Mucosa of descending colon (tissue), 3 donors: ENCODE data around the gene IFNG. TPM values are rescaled to one million over a fixed set of nuclear protein-coding genes. Genes with fewer than 3 reads are reported as not detected.
A peak's percentile ranks its signal among the peaks of the same experiment; 100 is the strongest.

Experiments
- ATAC-seq: fragments of 200-7000 bp; cut with Tn5 transposase; one replicate; pipeline ENCODE4 v1.9.1; 2020; ENCODE audit warnings: mild to moderate bottlenecking, moderate library complexity
- DNase-seq, 3 donors: peaks; one replicate each; pipeline ENCODE4 v3.0.0-alpha.2; 2020
- H3K36me3 ChIP-seq: fragments of 200-600 bp; one replicate; pipeline ENCODE4 v1.8.0; 2021; ENCODE audit warnings: low read depth, mild to moderate bottlenecking
- H3K4me1 ChIP-seq: fragments of 200-600 bp; one replicate; pipeline ENCODE4 v1.8.0; 2021; ENCODE audit warnings: low read depth, mild to moderate bottlenecking
- H3K4me3 ChIP-seq: fragments of 200-600 bp; one replicate; pipeline ENCODE4 v1.8.0; 2021; ENCODE audit warnings: mild to moderate bottlenecking
- H3K9me3 ChIP-seq: fragments of 200-600 bp; one replicate; pipeline ENCODE4 v1.8.0; 2021; ENCODE audit warnings: mild to moderate bottlenecking
- intact Hi-C, 2 donors: fragments of 100-400 bp; cut with DNase I in 1 of 2; cut with micrococcal nuclease in 1 of 2; formaldehyde crosslinking; loops; one replicate each; pipeline versions ENCODE4 v1.11.0 to v1.11.1; 2022; cut with DNase I, micrococcal nuclease
- total RNA-seq, 3 donors: library from RNA; stranded (reverse); fragmentation: NEBNext Ultra II Directional in 2 of 3; extraction: Animal tissue kit (Norgen Biotek cat#: 25700) in 2 of 3; gene quantifications; one replicate each; pipeline versions ENCODE4 v1.2.1 to v1.2.4, GENCODE V29; 2021 to 2023
- TF ChIP-seq, protein P1 (sequence below): fragments of 200-600 bp; IDR thresholded peaks from one replicate; pipeline ENCODE4 v1.8.0; 2022; ENCODE audit warnings: antibody characterized with exemption, mild to moderate bottlenecking
- donor health status: DM: no; HTN: no; CAD: no; lungs with moderate emphysema.
- donor health status: DM: no; HTN: no; CAD: no.
- donor health status: DM: no; HTN: yes; CAD: no.

The IFNG gene
- total RNA-seq, 3 donors from 2014 or later: not detected

- intact Hi-C loops: no loop called here
- Histone ChIP-seq H3K9me3 (no peaks in the 10 kb centered on the region), H3K4me3 (no peak overlapping the region), H3K4me1 (no peaks in the 10 kb centered on the region), H3K36me3 (no peaks in the 10 kb centered on the region)
- no peak for ATAC-seq
- no peak for DNase-seq
- TF ChIP-seq, protein P1, sequence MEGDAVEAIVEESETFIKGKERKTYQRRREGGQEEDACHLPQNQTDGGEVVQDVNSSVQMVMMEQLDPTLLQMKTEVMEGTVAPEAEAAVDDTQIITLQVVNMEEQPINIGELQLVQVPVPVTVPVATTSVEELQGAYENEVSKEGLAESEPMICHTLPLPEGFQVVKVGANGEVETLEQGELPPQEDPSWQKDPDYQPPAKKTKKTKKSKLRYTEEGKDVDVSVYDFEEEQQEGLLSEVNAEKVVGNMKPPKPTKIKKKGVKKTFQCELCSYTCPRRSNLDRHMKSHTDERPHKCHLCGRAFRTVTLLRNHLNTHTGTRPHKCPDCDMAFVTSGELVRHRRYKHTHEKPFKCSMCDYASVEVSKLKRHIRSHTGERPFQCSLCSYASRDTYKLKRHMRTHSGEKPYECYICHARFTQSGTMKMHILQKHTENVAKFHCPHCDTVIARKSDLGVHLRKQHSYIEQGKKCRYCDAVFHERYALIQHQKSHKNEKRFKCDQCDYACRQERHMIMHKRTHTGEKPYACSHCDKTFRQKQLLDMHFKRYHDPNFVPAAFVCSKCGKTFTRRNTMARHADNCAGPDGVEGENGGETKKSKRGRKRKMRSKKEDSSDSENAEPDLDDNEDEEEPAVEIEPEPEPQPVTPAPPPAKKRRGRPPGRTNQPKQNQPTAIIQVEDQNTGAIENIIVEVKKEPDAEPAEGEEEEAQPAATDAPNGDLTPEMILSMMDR: no peak
Measured at GRCh38 chr12:68163560-68164081, 4.1 kb upstream of the IFNG start.

DNA sequence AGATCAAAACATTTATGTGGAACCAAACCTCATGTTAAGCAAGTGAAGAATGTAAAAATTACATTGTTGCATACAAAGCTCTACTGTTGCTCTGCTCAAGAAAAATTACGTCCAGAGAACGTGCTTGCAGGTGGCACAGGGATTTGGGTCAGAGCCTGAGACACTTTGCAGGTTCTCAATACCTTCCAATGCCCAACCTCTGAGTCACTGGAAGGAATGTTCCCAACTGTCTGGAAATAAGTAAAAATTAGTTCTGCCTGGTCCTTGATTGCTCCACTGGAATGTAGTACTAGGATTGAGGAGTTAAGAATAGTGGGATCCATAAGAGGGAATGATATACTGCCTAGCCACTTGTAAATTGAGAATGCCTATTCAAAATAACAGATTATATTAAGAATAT is 2.8 kb upstream of the IFNG start:
- Histone ChIP-seq H3K36me3 (no peaks in the 10 kb centered on the region), H3K9me3 (no peaks in the 10 kb centered on the region), H3K4me3 (no peak overlapping the region), H3K4me1 (no peaks in the 10 kb centered on the region)
- TF ChIP-seq, protein P1: no peak
- intact Hi-C loops: no loop called here
- ATAC-seq (no peak), DNase-seq (no peak)

DNA sequence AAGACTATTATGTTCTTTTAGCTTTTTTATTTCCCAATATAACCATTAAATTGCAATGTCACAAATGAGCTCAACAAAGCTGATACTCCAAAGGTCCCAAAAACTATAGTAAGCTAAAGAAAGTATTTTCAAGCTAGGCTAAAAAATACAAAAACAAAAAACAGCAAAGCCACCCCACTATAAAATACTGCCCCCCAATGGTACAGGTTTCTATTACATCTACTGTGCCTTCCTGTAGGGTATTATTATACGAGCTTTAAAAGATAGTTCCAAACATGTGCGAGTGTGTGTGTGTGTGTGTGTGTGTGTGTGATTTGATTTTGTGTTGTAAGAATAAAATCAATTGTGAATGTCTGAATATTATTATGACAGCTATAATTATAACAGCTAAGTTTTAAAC is 1.1 kb downstream of the IFNG start:
- peak; percentile 47 for ATAC-seq

GRCh38 chr12:68157380-68157779 is 2.2 kb downstream of the IFNG start:
- H3K4me3 ChIP-seq: no peak overlapping the region
- H3K4me1 ChIP-seq: no peaks in the 10 kb centered on the region
- TF ChIP-seq, protein P1: no peak
- intact Hi-C loops: no loop called here
- ATAC-seq (no peak), DNase-seq (no peak)
- H3K36me3 ChIP-seq: no peaks in the 10 kb centered on the region
- H3K9me3 ChIP-seq: no peaks in the 10 kb centered on the region

More for the DNA sequence above, 1.1 kb downstream of the IFNG start:
- no peaks in the 10 kb centered on the region for H3K4me1 ChIP-seq
- H3K9me3 ChIP-seq: no peaks in the 10 kb centered on the region
- intact Hi-C loops: no loop called here
- no peak overlapping the region for H3K4me3 ChIP-seq
- TF ChIP-seq, protein P1: no peak
- no peaks in the 10 kb centered on the region for H3K36me3 ChIP-seq
- peak in 1 of 3 donors; percentile 19 for DNase-seq

DNA sequence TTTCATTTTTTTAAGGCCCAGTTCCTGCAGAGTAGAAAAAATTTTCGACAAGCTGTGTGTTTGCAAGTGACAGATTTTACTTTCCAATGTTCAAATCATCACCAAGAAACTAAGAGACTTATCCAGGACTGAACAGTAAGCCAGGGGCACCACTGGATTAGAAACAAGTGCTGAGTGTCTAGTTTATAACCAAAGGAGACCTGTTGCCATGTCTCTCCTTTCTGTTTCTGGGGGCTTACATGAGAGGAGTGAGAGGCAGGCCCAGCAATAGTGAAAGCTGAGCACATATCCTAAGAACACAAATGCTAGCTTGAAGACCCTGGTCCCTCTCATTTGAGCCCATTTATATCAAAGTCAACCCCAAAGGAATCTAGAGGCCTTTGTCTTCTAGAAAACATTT is 2.9 kb downstream of the IFNG start:
- DNase-seq: no peak
- no peaks in the 10 kb centered on the region for H3K9me3 ChIP-seq
- no peaks in the 10 kb centered on the region for H3K36me3 ChIP-seq
- TF ChIP-seq, protein P1: no peak
- ATAC-seq: no peak
- intact Hi-C loops: no loop called here
- H3K4me3 ChIP-seq: no peak overlapping the region
- H3K4me1 ChIP-seq: no peaks in the 10 kb centered on the region

GRCh38 chr12:68154779-68155178 is 4.8 kb downstream of the IFNG start:
- H3K4me3 ChIP-seq: no peak overlapping the region
- DNase-seq (no peak), ATAC-seq (no peak)
- no peaks in the 10 kb centered on the region for H3K4me1 ChIP-seq
- intact Hi-C loops: no loop called here
- TF ChIP-seq, protein P1: no peak
- no peaks in the 10 kb centered on the region for H3K9me3 ChIP-seq
- H3K36me3 ChIP-seq: no peaks in the 10 kb centered on the region
